Loucy (cell line): Measurements from ENCODE around the gene IFT74.

Source experiments
- EZH2phosphoT487 ChIP-seq: fragments of 200-600 bp; IDR thresholded peaks from 2 replicates; pipeline ENCODE4 v1.6.1; 2018; ENCODE audit warnings: antibody characterized with exemption, mild to moderate bottlenecking, moderate library complexity, borderline replicate concordance
- TF ChIP-seq, protein P1 (sequence below): fragments of 200-600 bp; sonication (generic); conservative IDR thresholded peaks from 2 replicates; pipeline ENCODE4 v1.5.1; 2014; ENCODE audit warnings: mild to moderate bottlenecking, antibody characterized with exemption, low read length

DNA sequence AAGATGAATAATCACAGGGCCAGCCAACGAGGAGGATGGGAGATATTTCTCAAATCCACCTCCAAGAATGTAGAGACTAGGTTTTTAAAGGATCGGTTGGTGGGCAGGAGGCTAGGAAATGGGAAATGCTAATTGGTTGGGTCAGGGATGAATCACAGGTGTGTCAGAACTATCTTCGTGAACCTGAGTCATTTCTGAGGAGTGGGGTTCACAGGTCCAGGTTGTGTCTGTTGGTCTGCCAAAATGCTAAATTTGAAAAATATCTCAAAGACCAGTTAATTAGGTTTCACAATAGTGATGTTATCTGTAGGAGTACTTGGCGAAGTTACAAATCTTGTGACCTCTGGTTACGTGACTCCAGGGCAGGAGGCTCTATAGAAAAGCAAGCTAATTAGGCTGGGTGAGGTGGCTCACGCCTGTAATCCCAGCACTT lies 6.6 kb upstream of the IFT74 start:
- TF ChIP-seq, protein P1, sequence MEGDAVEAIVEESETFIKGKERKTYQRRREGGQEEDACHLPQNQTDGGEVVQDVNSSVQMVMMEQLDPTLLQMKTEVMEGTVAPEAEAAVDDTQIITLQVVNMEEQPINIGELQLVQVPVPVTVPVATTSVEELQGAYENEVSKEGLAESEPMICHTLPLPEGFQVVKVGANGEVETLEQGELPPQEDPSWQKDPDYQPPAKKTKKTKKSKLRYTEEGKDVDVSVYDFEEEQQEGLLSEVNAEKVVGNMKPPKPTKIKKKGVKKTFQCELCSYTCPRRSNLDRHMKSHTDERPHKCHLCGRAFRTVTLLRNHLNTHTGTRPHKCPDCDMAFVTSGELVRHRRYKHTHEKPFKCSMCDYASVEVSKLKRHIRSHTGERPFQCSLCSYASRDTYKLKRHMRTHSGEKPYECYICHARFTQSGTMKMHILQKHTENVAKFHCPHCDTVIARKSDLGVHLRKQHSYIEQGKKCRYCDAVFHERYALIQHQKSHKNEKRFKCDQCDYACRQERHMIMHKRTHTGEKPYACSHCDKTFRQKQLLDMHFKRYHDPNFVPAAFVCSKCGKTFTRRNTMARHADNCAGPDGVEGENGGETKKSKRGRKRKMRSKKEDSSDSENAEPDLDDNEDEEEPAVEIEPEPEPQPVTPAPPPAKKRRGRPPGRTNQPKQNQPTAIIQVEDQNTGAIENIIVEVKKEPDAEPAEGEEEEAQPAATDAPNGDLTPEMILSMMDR = no peak
- TF ChIP-seq EZH2phosphoT487 = no peak
